Endothelial cell (in vitro differentiated cells): ENCODE results near the gene ILKAP. TPM values are rescaled to one million over a fixed set of nuclear protein-coding genes. Genes with fewer than 3 reads are reported as not detected.

Experiments used
- DNase-seq: peaks from one replicate; pipeline ENCODE4 v3.0.0; 2021; ENCODE audit warnings: low spot score
- H3K27ac Mint-ChIP-seq: one replicate; pipeline ENCODE4 v1.8.0; 2021; ENCODE audit warnings: mixed read lengths, inconsistent platforms; ENCODE audit not compliant: unreplicated experiment
- H3K27me3 Mint-ChIP-seq: one replicate; pipeline ENCODE4 v1.8.0; 2021; ENCODE audit warnings: mild to moderate bottlenecking, moderate library complexity, mixed read lengths, inconsistent platforms; ENCODE audit not compliant: unreplicated experiment
- H3K36me3 Mint-ChIP-seq: one replicate; pipeline ENCODE4 v1.8.0; 2021; ENCODE audit warnings: mild to moderate bottlenecking, low read depth, mixed read lengths, inconsistent platforms; ENCODE audit not compliant: unreplicated experiment
- H3K4me1 Mint-ChIP-seq: one replicate; pipeline ENCODE4 v1.8.0; 2021; ENCODE audit warnings: mild to moderate bottlenecking, mixed read lengths, inconsistent platforms; ENCODE audit not compliant: unreplicated experiment
- H3K4me3 Mint-ChIP-seq: one replicate; pipeline ENCODE4 v1.8.0; 2021; ENCODE audit warnings: mild to moderate bottlenecking, mixed read lengths, inconsistent platforms; ENCODE audit not compliant: unreplicated experiment
- H3K9me3 Mint-ChIP-seq: one replicate; pipeline ENCODE4 v1.8.0; 2021; ENCODE audit warnings: mixed read lengths, inconsistent platforms; ENCODE audit not compliant: unreplicated experiment
- total RNA-seq: library from RNA; stranded (reverse); fragmentation: NEBNext Ultra II Directional; extraction: Animal tissue kit (Norgen Biotek cat#: 25700); gene quantifications from one replicate; pipeline ENCODE4 v1.2.1, GENCODE V29; 2021; ENCODE audit not compliant: unreplicated experiment
- TF ChIP-seq, protein P1 (sequence below): fragments of 200-600 bp; sonication (generic); IDR thresholded peaks from one replicate; pipeline ENCODE4 v1.5.0; 2021; ENCODE audit warnings: antibody characterized with exemption; ENCODE audit not compliant: unreplicated experiment

The ILKAP gene
- total RNA-seq, 1 donor from 2014 or later = 43.0 TPM

DNA sequence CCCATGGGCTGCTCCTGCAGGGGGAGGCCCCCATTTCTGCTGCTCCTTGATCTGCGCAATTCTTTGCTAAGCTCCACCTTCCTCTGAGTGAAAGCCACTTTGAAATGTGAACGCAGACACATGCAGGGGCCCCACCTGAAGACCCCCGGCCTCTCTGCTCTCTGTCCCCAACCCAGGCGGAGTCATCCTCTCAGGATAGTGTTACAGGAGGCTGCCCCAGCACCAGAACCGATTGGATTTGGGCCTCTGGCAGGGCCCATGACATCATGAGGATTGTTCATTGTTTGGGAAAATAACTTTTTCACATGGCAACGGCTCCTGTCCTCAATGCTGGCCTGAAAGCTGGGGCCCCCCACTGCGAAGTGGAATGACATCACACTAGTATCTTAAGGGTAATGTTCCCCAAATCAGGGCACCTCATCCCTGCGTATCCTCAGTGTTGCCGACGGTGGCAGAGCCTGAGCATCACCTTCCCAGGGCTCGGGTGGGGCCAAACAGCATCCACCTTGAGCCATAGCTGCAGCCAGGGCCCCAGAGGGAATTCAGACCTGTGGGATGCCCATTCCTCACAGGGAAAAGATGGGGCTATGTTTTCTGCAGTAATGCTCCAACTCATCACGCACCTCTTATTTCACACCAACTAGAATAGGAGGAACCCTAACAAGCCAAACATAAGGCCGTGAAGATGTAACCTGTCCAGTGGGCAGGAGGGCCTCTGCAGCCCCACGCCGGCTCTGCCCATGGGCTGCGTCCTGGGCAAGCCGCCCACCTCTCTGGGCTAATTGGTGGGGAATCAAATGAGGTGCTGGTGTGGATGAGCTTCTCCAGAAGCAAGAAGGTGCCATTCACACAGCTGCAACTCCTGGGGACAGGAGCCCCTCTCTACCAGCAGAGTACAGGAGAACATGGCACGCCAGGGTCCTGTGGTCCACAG lies 47.5 kb downstream of the ILKAP start:
- Mint-ChIP-seq H3K4me3 (no peak overlapping the region), H3K36me3 (no peaks in the 10 kb centered on the region), H3K9me3 (no peaks in the 10 kb centered on the region), H3K4me1 (no peaks in the 10 kb centered on the region), H3K27ac (peak overlapping the region; percentile 18), H3K27me3 (peaks cover 8% of the 10 kb centered on the region)
- no peak for DNase-seq
- TF ChIP-seq, protein P1, sequence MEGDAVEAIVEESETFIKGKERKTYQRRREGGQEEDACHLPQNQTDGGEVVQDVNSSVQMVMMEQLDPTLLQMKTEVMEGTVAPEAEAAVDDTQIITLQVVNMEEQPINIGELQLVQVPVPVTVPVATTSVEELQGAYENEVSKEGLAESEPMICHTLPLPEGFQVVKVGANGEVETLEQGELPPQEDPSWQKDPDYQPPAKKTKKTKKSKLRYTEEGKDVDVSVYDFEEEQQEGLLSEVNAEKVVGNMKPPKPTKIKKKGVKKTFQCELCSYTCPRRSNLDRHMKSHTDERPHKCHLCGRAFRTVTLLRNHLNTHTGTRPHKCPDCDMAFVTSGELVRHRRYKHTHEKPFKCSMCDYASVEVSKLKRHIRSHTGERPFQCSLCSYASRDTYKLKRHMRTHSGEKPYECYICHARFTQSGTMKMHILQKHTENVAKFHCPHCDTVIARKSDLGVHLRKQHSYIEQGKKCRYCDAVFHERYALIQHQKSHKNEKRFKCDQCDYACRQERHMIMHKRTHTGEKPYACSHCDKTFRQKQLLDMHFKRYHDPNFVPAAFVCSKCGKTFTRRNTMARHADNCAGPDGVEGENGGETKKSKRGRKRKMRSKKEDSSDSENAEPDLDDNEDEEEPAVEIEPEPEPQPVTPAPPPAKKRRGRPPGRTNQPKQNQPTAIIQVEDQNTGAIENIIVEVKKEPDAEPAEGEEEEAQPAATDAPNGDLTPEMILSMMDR = no peak

DNA sequence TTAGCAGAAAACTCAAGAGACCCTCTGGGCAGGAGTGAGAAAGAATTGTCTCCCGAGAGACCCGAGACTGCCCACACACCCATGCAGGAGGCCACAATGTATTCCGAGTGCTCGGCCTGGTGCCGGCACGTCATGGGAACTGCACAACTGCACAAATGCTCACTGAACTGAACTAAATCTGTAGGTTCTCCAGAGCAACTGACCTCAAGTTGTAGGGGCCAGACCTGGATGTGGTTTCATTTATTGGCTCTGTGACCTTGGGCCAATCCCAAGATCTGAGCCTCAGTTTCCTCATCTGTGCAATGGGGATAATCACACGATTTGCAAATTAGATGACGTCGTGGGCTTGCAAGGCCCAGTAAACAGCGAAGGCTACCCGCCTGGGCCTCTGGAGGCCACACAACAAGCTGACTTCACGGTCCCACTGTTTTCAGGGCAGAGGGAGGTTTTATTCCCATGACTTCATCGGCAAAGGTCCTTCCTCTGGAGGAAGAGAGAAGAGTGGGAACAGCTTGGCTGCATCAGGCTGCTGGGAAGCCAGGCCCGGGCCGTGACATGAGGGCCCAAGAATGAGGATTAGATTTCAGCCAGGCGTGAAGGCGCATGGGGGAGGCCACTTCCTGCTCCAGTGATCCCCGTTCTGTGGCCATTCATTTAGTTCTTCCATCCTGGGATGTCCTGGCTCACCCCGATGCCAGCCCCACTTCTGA lies 48.3 kb downstream of the ILKAP start:
- Mint-ChIP-seq H3K27ac (peak overlapping the region; percentile 18), H3K36me3 (no peaks in the 10 kb centered on the region), H3K9me3 (no peaks in the 10 kb centered on the region), H3K4me3 (no peak overlapping the region), H3K4me1 (no peaks in the 10 kb centered on the region), H3K27me3 (peaks cover 8% of the 10 kb centered on the region)
- TF ChIP-seq, protein P1 = no peak
- no peak for DNase-seq

- no peak for DNase-seq
- no peak overlapping the region for H3K4me3 Mint-ChIP-seq
- H3K36me3 Mint-ChIP-seq = no peaks in the 10 kb centered on the region
- H3K27ac Mint-ChIP-seq = no peak overlapping the region
- H3K4me1 Mint-ChIP-seq = no peaks in the 10 kb centered on the region
- H3K9me3 Mint-ChIP-seq = no peaks in the 10 kb centered on the region
- TF ChIP-seq, protein P1 = no peak
- peaks cover 8% of the 10 kb centered on the region for H3K27me3 Mint-ChIP-seq
Measured at GRCh38 chr2:238154570-238154969, 48.9 kb downstream of the ILKAP start.

DNA sequence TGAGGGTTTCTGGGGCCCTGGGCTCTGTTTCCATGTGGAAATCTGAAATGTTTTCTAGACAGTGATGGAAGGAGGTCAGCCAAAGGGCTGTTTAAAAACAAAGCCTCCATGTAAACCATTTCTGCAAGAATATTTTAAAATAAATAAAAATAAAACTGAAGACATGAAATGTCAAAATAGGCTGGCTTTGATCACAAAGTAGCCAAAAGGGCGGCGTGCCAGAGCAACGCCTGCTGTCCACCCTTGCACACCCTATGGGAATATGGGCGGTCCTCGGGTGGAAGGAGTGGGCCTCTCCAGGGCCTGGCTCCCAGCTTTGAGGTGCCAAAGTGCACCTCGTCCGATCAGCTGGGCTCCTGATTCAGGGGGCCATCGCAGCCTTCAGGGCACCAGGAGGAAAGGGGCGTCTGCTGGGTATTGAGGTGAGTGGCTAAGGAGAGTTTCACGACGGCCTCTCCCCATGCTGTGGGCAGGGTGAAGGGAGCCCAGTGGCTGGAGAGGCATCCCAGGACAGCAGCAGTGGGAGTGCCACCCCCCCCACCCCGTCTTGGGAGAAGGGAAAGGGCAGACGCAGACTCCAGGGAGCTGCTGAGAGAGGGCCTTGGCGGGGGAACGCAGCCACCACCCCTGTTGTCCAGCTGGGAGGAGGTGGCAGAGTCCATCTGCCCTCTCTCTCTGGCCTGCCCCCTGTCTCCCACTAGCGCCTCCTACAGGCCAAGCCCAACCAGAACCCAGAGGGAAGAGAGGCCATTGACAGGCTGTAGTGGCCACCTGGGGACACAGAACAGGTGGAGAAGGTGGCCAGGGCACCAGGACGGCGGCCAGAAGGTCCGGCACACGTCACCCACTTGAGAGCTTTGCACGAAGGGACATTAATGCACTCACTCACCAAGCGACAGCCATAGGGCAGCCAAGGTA lies 50.5 kb downstream of the ILKAP start:
- TF ChIP-seq, protein P1 = peak; percentile 24
- no peak overlapping the region for H3K4me3 Mint-ChIP-seq
- H3K27me3 Mint-ChIP-seq = peaks cover 6% of the 10 kb centered on the region
- no peaks in the 10 kb centered on the region for H3K36me3 Mint-ChIP-seq
- no peak overlapping the region for H3K27ac Mint-ChIP-seq
- H3K4me1 Mint-ChIP-seq = no peaks in the 10 kb centered on the region
- no peaks in the 10 kb centered on the region for H3K9me3 Mint-ChIP-seq
- DNase-seq = no peak
